TTC549 (cell line): ENCODE measurements around the gene HDAC10.

ENCODE experiments used
- FAIRE-seq: peaks from 2 replicates; lab custom pipeline; 2012; peaks lifted over from hg19 to GRCh38; lab: Jason Lieb, UNC

Gene HDAC10, protein sequence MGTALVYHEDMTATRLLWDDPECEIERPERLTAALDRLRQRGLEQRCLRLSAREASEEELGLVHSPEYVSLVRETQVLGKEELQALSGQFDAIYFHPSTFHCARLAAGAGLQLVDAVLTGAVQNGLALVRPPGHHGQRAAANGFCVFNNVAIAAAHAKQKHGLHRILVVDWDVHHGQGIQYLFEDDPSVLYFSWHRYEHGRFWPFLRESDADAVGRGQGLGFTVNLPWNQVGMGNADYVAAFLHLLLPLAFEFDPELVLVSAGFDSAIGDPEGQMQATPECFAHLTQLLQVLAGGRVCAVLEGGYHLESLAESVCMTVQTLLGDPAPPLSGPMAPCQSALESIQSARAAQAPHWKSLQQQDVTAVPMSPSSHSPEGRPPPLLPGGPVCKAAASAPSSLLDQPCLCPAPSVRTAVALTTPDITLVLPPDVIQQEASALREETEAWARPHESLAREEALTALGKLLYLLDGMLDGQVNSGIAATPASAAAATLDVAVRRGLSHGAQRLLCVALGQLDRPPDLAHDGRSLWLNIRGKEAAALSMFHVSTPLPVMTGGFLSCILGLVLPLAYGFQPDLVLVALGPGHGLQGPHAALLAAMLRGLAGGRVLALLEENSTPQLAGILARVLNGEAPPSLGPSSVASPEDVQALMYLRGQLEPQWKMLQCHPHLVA

DNA sequence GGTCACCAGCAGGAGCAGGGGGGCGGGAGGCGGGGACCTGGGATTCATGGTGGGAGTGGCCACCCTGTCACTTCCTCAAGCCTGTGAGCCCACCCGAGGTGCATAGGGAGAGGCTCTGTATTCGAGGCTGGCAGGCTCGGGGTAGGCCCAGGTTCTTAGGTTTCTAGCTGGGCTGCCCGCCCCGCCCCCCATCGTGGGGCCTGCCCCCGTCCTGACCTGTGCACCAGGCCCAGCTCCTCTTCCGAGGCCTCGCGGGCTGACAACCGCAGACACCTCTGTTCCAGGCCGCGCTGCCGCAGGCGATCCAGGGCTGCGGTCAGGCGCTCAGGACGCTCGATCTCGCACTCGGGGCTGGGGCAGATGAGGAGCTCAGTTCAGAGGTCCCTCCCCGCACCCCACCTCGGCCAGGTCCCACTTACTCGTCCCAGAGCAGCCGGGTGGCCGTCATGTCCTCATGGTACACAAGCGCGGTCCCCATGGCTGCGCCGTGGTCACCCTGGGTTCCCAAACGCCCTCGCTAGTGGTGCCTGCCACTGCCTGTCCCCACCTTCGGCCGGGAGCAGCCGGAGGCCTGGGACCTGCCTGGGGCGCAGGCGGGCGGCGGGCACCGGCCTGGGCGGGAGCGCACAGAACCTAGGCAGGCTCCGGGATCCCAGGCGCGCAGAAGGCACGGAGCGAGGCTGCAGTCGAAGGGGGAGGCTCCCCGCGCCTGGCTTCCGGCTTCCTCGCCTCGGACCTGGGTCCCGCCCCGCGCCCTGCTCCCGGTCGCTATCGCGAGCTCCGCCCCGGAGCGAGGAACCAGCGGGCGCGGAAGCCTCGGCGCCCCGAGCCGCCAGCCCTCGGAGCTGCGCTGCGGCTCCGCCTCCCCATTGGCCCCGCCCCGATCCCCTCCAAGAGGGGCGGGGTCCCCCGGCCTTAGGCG is at the start of gene HDAC10:
Gene HDAC10 (minus strand): TSS at position 711 of the 922 bp plus-strand sequence. CDS start 233 bp downstream, at position 478.
- FAIRE-seq: no peak

DNA sequence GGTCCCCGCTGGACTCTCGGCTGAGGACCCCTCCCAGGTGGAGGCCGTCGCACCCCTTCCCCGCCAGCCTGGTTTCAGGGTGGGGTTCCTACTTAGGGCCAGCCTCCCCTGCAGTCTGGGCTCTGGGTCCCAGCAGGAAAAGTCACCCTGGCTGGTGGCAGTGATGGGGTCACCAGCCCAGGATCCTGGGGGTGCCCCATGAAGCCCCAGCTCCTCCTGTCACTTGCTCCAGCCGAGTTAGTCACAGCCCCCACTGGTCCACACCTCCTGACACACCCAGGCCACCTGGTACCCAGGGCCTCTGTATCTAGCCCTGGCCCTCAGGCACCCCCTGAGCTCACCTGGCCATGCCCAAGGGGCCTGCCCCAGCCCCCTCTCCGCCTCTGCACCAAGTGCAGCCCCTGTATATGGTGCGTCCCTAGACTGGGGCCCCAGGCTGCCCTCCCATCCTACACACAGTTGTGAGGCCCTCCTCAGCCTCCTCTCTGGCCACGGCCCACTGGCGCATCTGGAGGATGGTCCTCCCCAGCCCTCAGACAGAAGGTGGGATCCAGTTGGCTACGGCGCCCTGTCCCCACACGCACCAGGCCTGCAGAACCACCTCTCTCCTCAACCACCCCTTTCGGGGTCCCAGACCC is 49.7 kb upstream of the HDAC10 start:
- no peak for FAIRE-seq

DNA sequence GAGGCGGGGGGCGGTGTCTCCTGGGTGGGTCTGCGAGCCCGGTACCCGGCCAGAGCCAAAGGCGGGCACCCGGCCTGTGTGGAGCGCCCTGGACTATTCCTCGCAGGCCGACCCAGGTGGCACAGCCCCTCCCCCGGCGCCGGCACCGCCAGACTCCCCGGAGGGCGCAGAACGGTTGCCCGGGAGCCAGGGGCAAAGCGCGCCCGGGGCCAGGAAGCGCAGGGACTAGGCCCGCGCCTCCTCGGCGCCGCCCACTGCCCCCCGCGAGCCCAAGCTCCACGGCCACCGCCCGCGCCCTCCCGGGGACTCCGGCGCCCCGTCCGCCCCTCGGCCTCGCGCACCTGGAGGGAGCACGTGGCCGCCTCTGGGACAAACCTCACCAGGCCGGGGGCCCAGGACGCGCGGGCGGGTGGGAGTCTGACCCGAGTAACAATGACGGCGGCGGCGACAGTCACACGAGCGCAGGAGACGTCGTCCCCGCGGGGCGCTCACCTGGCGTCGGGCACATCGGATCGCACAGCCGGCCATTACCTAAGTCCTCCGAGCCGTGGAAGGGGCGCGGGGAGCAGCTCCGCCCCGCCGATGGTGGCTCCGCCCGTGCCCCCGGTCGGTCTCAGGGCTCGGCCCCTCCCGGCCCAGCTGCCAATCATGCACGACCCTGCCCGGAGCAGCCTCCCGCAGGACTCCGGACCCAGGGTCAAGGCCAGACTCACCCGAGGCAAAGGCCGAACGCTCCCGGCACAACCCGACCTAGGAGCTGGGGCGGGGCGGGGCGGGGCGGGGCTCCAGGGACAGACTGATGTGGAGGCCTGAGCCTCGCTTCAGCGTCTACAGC is 48.9 kb upstream of the HDAC10 start:
- FAIRE-seq: no peak

DNA sequence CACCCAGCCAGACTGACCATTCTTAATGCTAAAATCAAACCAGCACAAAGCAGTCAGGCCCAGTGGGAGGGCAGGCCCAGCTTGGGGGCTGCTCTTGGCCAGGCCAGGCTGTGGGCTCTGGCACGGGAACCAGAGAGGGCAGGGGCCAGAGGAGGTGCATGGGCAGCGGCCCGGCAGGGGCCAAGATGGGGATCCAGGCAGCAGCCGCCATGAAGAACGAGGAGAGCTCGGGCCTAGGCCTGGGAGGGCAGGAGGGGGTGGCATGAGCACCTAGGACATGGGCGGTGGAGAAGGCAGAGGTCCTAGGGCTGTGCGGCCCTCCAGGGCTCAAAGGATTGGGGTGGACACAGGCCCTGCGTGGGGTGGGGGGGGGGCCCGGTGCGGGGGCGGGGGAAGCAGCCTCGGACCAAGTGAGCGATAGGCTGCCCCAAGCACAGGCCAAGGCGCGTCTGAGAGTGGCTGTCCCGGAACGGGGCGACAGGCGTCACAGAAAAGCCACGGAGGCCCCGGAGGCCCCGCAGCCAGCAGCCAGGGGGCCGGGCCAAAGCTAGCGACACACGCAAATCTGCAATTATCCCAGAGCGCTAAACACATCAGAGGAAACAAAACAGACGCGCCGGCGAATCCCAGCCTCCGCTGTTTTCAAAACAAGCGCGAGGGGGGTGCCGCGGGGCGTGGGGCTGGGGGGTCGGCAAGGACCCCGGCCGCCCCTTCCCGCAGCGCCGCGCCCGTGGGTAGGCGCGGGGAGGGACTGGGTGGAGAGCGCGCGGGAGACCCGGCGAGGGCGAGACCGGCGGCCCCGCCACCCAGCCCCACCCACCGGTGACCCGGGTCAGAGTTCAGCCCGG is 48.1 kb upstream of the HDAC10 start:
- FAIRE-seq: no peak

DNA sequence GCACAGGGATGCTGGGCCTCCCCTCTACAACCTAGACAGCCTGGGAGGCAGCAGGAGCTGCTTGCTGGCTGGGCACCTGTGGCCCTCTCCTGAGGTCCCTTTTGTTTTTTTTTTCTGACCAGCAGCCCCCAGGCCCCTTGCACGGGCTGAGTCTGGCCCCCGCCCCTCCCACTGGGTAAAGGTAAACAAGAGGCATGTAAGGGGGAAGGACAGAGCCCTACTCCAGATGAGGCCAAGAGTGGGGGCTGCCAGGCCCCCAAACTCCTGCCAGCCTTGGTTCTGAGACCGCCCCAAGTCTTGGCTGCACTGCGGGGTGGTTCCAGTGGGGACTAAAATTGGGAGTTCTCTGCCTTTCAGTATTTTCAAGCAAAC is 47.2 kb upstream of the HDAC10 start:
- no peak for FAIRE-seq

DNA sequence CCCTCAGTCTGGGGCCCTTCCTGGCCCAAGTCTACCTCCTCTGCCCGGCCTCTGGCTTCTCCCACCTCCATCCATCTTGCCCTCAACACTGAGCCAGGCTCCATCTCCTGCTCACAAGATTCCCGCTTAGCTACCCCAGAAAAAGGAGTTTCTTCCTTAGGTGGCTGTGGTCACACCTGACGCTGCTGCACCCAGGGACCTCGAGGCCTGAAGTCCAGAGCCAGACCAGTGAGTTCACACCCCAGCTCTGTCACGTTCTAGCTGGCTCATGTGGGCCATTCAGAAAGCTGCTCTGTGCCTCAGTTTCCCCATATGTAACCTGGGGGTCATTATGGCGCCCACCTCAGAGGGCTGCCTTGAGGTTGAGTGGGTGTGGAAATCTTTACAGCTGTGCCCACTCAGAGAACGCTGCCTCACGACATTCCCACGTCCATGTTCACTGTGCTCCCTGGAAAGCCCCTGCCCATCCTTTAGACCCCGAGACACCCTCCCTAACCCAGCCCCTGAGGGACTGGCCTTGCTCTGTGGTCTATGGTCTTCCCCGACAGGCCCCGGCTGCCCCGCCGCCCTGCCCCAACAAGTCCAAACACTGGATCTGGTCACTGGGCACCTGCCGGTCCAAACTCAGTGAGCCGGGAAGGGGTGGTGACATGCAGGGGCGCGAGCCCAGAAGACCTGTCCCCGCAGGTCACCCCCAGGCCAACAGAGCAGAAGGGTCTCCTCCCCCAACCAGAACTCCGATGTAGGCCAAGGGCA is 46.6 kb upstream of the HDAC10 start:
- FAIRE-seq: no peak

DNA sequence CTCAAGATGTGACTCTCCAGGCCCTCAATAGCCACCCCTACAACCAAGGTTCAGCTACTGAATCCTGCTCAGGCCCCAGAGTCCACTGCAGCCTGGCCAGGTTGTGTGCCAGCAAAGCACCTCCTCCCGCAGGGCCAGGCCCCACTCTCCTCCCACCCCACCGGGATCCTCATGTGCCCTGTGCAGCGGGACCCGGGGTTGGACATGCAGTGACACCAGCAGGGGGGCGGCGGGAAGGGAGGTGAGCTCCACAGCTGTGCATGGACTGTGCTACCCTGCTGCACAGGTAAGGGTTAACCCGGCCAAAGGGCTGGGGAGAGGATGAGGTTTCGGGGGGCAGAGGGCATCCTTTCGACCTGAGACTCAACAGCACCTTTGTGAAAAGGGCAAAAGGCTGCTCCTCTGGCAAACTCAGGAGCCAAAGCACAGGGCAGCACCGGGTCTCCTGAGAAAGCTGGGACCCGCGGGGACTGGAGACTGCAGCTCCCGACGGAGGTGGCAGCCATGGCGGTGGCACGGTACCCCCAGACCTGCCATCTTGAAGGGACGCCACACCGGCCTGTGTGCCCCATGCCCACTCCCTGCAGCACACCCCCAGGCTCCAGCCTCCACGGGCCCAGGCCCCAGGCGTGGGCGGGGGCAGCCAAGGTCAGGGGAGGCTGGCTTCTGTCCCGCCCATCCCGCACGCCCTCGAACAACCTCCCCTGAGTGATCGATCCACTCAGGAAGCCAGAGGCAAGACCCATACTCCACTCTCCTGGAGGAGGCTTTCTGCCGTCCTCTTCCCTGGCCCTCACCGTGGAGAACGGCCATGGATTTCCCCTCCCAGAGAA is 45.8 kb upstream of the HDAC10 start:
- FAIRE-seq: no peak

DNA sequence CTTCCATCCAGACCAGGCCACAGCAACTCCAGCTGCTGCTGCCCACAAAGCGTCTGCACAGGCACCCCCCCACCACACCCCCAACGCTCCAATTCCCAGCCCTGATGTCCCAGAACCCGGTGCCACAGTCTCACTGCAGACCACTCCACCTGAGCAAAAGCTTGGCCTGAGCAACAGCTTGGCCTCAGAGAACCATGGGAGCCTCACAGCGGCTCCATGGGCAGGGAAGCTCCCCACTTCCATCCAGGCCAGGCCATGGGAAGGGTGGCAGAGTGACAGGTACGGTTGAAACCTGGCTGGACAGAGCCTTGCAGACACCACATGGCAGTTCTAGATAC is 43.2 kb upstream of the HDAC10 start:
- no peak for FAIRE-seq

DNA sequence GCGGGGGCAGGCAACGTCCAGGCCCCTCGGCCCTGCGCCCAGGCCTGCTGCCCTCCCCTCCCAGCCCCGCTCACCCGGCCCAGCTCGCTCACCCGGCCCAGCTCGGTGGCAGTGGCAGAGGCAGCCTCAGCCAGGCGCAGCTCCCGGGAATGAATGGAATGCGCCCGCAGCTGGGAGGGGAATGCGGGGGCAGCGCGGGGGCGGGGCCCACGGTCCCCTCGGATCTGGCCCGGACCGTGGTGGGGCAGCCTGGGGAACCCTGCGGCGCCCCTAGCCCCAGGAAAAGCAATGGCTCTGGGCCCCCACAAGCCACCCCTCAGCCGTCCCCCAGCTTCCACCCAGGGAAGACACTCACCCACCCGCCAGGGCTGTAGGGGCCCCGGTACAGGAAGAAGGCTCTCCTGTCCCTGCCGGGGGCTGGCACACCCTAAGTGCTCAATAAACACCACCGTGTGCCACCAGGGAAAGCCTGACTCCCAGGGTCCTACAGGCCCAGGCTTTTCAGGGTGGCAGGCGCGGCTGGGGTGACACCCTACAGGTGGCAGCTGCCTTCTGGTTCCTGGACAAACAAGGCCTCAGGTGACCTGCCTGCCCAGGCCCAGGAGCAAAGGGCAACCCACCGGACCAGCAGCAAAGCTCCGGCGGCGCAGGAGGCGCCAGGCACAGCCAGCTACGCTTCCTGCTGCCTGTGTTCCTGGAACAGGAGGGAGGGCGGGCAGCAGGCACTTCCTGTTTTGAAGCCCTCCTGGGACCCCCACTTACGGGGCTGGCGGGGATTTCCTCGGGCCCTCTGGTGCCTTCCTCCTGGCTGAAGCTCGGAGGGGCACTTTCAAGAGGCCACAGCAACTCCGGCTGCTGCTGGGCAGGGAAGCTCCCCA is 42.6 kb upstream of the HDAC10 start:
- FAIRE-seq: no peak

DNA sequence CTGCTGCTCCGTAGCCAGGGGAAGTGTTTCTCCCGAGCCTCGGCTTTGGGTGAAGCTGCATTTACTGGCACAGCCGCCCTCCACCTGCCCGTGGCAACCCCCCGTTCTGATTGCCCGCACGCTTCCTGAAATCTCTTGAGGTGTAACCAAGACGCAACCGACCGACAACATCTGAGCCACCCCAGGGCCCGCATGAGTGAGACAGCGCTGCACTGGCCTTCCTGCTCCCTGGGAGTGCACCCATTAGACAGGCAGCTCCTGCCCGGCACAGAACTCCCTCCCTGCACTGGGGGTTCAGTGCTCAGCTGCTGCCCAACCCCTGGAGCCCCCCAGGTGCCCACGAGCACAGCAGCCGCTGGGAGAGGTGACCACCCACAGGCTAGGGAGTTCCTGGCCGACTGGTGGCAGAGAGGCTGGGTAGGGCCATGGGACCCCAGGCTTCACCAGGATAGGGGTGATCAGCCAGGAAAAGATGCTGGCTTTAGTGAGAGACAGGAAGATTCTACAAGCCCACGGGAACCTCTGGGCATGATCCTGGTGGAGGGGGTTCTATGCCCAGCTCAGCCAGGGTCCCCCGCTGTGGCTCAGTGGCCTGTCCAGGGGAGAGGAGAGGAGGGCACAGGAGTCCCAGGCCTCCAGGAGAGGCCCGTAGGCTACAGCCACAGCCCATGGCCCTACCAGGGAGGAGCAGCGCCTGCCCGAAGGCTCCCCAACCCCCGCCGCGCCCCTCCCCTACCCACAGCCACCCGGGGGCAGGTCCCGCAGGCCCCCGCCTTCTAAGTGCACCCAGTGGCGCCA is 41.8 kb upstream of the HDAC10 start:
- no peak for FAIRE-seq

DNA sequence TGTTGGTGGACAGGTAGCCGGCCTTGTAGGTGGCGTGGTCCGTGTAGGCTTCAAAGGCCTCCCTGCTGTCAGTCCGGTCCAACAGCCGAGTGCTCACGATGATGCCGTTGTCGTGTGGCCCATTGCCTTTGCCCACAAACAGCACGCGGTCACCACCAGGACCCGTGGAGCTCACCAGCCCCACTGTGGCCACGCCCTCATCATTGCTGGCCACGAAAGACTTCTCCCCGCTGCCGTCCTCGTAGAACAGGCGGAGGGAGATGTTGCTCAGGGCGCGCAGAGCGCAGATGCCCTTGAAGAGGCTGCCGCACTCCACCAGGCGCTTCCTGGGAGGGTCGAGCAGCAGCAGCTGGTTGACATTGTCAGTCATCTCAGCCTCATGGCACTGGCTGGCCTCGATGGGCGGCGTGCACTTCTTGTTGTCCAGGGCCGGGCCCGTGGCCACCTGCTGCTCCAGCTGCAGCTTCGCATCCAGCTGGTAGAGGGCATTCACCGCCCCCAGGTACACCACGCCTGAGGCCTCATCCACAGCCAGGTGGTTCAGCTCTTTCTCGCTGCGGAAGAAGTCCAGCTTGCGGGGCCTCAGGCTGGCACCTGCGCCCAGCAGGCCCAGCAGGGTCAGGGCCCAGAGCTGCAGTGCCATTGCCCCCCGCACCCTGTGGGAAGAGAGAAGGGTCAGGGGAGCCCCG is 39.0 kb upstream of the HDAC10 start:
- FAIRE-seq: no peak

DNA sequence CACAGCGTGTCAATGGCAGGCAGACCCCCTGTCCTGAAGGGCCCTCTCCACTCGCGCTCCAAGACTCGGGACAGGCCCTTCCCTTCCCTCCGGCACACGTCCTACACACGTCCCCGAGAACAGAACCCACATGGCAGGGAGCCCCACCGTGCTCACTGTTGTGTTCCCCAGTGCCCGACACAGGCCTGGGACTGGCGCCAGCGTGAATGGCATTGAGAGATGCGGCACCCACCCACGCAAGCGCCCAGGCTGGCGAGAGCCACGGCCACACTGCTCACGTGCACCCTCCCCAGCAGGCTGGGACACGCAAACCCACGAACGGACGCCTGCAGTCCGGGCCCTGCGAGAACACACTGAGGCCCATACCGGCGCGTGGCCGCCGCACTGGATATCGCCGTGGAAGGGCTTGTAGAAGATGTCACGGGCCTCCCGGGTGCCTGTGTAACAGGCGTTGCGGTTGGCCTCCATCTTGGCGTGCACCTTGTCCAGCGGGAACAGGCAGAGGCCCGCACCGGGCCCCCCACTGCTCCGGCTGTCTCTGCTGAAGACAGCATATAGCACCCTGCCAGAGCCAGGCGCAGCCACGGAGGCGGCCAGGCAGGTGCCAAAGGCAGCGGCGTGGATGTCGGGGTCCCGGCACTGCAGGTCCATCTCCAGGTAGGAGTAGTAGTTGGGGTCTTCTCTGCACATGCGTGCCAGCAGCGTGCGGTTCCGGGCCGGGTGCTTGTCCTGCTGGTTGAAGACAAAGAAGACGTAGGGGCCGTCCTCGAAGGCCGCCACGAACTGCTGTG is 38.3 kb upstream of the HDAC10 start:
- FAIRE-seq: no peak

DNA sequence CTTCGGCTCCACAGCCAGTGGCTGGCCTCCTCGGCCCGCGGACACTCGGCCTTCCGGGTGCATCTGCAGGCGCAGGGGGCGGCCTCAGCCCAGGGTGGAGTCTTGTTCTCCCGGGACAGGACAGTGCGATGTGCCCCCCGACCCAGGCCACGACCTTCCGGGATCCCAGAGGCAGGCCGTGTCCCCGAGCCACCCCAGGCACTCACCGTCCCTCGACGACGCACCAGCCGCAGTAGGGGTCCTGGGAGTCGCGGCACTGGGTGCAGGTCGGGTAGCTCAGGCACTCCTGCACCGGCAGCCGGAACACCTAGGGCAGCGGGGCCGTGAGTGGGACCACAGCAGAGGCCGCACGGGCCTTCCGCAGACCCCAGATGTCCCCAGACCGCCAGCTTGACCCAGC is 36.7 kb upstream of the HDAC10 start:
- FAIRE-seq: no peak

DNA sequence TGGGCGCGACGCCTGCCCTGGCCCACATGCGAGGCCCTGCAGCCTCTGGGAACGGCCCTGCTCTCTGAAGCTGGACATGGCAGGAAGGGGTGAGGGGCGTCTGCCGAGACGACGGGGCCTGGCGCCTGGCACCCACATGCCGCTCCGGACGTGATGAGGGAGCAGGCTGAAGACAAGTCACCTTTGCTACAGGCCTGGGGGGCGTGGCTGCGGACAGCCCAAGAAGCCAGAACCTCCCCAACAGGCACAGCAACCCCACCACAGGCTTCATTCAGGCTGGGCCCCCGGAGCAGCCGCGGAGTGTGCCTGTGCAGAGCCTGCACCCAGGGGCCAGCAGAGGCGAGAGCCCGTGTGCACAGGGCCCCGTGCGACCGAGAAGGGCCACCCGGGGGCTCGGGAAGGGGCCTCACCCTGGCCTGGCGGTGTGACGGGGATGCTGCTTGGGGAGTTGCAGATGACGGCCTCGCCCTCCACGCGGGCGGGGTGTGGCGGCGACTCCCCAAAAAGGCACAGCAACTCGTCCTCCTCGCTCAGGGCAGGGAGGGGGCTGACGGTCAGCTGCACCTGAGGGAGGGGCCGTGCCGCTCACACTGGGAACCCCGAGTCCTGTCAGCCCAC is 35.7 kb upstream of the HDAC10 start:
- no peak for FAIRE-seq

DNA sequence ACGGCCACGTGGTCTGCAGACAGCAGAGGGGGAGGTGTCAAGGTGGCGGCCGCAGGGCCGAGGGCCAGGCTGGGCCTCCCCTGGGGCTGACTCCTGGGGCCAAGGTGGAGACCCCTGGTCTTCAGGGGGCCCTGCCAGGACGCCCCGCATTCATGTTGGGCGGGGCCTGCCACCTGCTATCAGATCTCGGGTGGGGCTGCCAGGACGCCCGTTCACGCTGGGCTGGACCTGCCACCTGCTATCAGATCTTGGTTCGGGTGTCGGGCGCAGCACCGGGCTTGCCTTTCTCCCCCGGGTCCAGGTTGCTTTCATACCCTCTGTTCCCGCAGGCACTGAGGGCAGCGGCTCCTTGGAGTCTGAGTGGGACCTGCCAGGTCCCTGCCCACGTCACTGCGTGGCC is 35.2 kb upstream of the HDAC10 start:
- FAIRE-seq: no peak
